Measurements from ENCODE around the gene ZNF100. TPM values are rescaled to one million over a fixed set of nuclear protein-coding genes. Genes with fewer than 3 reads are reported as not detected.
"Not testable (repeated sequence)": the region's sequence is repeated elsewhere in the genome, so short reads cannot be mapped to it uniquely, and the experiment has no call there.

Gene ZNF100
- total RNA-seq, 1 donor from 2014 or later, result 20.6 TPM

- intact Hi-C loops (cut with micrococcal nuclease), result no loop called here
- H3K36me3 Mint-ChIP-seq (ENCODE audit: low read depth), result peaks cover 76% of the 10 kb centered on the region
- H3K4me3 Mint-ChIP-seq, result no peak overlapping the region
Measured at GRCh38 chr19:21750586-21751128, 16.7 kb downstream of the ZNF100 start.

GRCh38 chr19:21749090-21749489 lies 18.3 kb downstream of the ZNF100 start:
- Mint-ChIP-seq H3K4me3 (no peak overlapping the region), H3K9me3 (peaks cover 58% of the 10 kb centered on the region), H3K4me1 (ENCODE audit: low read depth) (no peaks in the 10 kb centered on the region), H3K27ac (no peak overlapping the region), H3K36me3 (ENCODE audit: low read depth) (peaks cover 69% of the 10 kb centered on the region), H3K27me3 (ENCODE audit: insufficient read depth) (no peaks in the 10 kb centered on the region)
- intact Hi-C loops (cut with micrococcal nuclease), result no loop called here
- no peak for DNase-seq (ENCODE audit: low spot score)

More at GRCh38 chr19:21750586-21751128, 16.7 kb downstream of the ZNF100 start:
- DNase-seq (ENCODE audit: low spot score), result no peak
- no peaks in the 10 kb centered on the region for H3K27me3 Mint-ChIP-seq (ENCODE audit: insufficient read depth)
- H3K27ac Mint-ChIP-seq, result no peak overlapping the region
- H3K9me3 Mint-ChIP-seq, result peaks cover 70% of the 10 kb centered on the region
- H3K4me1 Mint-ChIP-seq (ENCODE audit: low read depth), result no peaks in the 10 kb centered on the region

GRCh38 chr19:21748088-21748487 lies 19.3 kb downstream of the ZNF100 start:
- peaks cover 68% of the 10 kb centered on the region for H3K36me3 Mint-ChIP-seq (ENCODE audit: low read depth)
- H3K4me3 Mint-ChIP-seq, result no peak overlapping the region
- H3K27me3 Mint-ChIP-seq (ENCODE audit: insufficient read depth), result no peaks in the 10 kb centered on the region
- H3K4me1 Mint-ChIP-seq (ENCODE audit: low read depth), result no peaks in the 10 kb centered on the region
- no peak for DNase-seq (ENCODE audit: low spot score)
- intact Hi-C loops (cut with micrococcal nuclease), result no loop called here
- H3K27ac Mint-ChIP-seq, result no peak overlapping the region
- peaks cover 50% of the 10 kb centered on the region for H3K9me3 Mint-ChIP-seq

DNA sequence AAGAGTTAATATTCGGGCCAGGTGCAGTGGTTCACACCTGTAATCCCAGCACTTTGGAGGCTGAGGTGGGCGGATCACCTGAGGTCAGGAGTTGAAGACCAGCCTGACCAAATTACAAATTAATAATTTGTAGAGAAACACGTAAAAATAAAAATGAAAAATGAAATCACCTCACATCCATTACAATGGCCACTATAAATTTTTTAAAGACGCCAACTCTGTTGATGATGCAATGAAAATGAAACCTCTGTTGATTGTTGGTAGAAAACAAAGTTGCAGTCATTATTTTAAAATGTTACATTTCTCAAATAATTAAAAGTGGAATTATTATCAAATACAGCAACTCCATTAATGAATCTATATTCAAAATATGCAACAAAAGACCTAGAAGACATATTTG lies 26.8 kb downstream of the ZNF100 start:
- Mint-ChIP-seq H3K4me1 (ENCODE audit: low read depth) (no peaks in the 10 kb centered on the region), H3K9me3 (peaks cover 37% of the 10 kb centered on the region)

DNA sequence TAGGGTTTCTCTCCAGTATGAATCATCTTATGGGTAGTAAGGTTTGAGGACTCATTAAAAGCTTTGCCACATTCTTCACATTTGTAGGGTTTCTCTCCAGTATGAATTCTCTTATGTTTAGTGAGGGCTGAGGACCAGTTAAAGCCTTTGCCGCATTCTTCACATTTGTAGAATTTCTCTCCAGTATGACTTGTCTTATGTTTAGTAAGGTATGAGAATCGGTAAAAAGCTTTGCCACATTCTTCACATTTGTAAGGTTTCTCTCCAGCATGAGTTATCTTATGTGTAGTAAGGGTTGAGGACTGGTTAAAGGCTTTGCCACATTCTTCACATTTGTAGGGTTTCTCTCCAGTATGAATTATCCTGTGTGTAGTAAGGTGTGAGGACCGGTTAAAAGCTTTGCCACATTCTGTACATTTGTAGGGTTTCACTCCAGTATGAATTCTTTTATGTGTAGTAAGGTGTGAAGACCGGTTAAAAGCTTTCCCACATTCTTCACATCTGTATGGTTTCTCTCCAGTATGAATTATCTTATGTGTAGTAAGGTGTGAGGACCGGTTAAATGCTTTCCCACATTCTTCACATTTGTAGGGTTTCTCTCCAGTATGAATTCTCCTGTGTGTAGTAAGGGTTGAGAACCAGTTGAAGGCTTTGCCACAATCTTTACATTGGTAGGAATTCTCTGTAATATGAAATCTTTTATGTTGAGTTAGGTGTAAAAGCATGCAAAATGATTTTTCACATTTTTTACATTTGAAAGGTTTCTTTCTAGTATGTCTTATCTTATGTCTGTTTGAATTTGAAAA lies 40.2 kb downstream of the ZNF100 start:
- DNase-seq (ENCODE audit: low spot score); H3K4me1 Mint-ChIP-seq (ENCODE audit: low read depth); intact Hi-C loops (cut with micrococcal nuclease); H3K27ac Mint-ChIP-seq; H3K27me3 Mint-ChIP-seq (ENCODE audit: insufficient read depth); H3K4me3 Mint-ChIP-seq: not testable (repeated sequence)
- peaks cover 44% of the 10 kb centered on the region for H3K9me3 Mint-ChIP-seq
- H3K36me3 Mint-ChIP-seq (ENCODE audit: low read depth), result peaks cover 40% of the 10 kb centered on the region

More for the DNA sequence above, 26.8 kb downstream of the ZNF100 start:
- DNase-seq (ENCODE audit: low spot score), result no peak
- no peak overlapping the region for H3K27ac Mint-ChIP-seq
- intact Hi-C loops (cut with micrococcal nuclease), result no loop called here
- H3K4me3 Mint-ChIP-seq, result no peak overlapping the region
- H3K27me3 Mint-ChIP-seq (ENCODE audit: insufficient read depth), result no peaks in the 10 kb centered on the region
- H3K36me3 Mint-ChIP-seq (ENCODE audit: low read depth), result peaks cover 61% of the 10 kb centered on the region

DNA sequence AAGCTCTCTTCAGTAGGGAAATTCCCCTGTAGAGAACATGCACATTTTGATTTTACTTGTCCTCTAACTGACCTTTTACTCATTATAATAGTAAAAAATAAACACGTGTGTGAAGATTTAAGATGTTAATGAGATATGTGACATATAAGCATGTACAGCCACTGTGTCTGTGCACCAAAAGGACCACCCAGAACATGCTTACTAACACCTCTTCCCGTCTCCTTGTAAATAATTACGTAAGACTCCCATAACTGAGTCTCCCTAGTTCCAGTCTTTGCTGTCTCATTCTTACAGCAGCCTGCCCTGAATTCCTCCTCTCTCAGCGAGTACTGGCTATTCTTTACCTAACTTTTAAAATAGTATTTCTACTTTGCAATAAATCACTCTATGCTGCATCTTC lies 53.6 kb downstream of the ZNF100 start:
- Mint-ChIP-seq H3K9me3 (peaks cover 26% of the 10 kb centered on the region), H3K36me3 (ENCODE audit: low read depth) (no peaks in the 10 kb centered on the region), H3K27ac (no peak overlapping the region), H3K27me3 (ENCODE audit: insufficient read depth) (no peaks in the 10 kb centered on the region), H3K4me1 (ENCODE audit: low read depth) (no peaks in the 10 kb centered on the region), H3K4me3 (no peak overlapping the region)
- intact Hi-C loops (cut with micrococcal nuclease), result no loop called here
- no peak for DNase-seq (ENCODE audit: low spot score)

DNA sequence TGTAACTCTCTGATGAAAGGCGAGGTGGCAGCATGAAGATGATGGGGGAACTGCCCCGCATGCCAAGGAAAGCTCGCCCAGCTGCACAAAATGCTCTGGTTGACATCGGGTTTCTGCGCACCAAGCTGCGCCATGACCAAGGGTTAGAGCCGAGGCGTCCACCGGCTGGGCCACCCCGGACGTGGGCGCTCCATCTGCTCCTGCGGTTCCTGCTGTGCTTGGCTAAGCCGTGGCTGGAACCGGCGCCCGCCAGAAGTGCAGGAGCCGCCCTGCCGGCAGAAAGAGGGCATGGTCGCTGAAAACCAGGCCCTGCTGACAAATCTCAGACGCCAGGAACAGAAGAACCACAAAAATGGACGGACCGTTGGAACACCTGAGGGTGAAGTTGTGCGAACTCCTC lies 57.9 kb downstream of the ZNF100 start:
- DNase-seq (ENCODE audit: low spot score), result no peak
- peaks cover 39% of the 10 kb centered on the region for H3K9me3 Mint-ChIP-seq
- no peak overlapping the region for H3K4me3 Mint-ChIP-seq
- intact Hi-C loops (cut with micrococcal nuclease), result no loop called here
- H3K4me1 Mint-ChIP-seq (ENCODE audit: low read depth), result no peaks in the 10 kb centered on the region
- no peak overlapping the region for H3K27ac Mint-ChIP-seq
- H3K36me3 Mint-ChIP-seq (ENCODE audit: low read depth), result no peaks in the 10 kb centered on the region
- H3K27me3 Mint-ChIP-seq (ENCODE audit: insufficient read depth), result no peaks in the 10 kb centered on the region

DNA sequence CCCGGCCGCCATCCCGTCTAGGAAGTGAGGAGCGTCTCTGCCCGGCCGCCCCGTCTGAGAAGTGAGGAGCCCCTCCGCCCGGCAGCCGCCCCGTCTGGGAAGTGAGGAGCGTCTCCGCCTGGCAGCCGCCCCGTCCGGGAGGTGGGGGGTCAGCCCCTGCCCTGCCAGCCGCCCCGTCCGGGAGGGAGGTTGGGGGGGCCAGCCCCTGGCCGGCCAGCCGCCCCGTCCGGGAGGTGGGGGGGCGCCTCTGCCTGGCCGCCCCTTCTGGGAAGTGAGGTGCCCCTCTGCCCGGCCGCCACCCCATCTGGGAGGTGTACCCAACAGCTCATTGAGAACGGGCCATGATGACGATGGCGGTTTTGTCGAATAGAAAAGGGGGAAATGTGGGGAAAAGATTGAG lies 59.5 kb downstream of the ZNF100 start:
- H3K27ac Mint-ChIP-seq; DNase-seq (ENCODE audit: low spot score); H3K4me1 Mint-ChIP-seq (ENCODE audit: low read depth); intact Hi-C loops (cut with micrococcal nuclease); H3K27me3 Mint-ChIP-seq (ENCODE audit: insufficient read depth); H3K4me3 Mint-ChIP-seq; H3K36me3 Mint-ChIP-seq (ENCODE audit: low read depth): not testable (repeated sequence)
- H3K9me3 Mint-ChIP-seq, result peaks cover 33% of the 10 kb centered on the region

DNA sequence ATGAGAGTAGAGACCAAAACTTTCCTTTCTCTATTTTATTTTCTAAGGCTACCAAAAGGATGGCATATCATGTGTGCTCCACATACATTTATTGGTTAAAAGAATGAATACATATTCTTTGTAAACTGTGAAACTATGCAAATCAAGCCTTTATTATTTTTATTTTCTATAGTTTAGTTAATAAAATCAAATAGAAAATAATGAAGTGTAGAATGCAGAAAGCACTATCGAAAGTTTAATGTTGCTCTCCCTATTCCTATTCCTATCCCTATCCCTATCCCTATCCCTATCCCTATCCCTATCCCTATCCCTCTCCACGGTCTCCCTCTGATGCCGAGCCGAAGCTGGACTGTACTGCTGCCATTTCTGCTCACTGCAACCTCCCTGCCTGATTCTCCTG lies 60.3 kb downstream of the ZNF100 start:
- no peak overlapping the region for H3K4me3 Mint-ChIP-seq
- intact Hi-C loops (cut with micrococcal nuclease), result no loop called here
- no peaks in the 10 kb centered on the region for H3K4me1 Mint-ChIP-seq (ENCODE audit: low read depth)
- H3K9me3 Mint-ChIP-seq, result peaks cover 27% of the 10 kb centered on the region
- no peak for DNase-seq (ENCODE audit: low spot score)
- H3K27me3 Mint-ChIP-seq (ENCODE audit: insufficient read depth), result no peaks in the 10 kb centered on the region
- no peak overlapping the region for H3K27ac Mint-ChIP-seq
- H3K36me3 Mint-ChIP-seq (ENCODE audit: low read depth), result no peaks in the 10 kb centered on the region

DNA sequence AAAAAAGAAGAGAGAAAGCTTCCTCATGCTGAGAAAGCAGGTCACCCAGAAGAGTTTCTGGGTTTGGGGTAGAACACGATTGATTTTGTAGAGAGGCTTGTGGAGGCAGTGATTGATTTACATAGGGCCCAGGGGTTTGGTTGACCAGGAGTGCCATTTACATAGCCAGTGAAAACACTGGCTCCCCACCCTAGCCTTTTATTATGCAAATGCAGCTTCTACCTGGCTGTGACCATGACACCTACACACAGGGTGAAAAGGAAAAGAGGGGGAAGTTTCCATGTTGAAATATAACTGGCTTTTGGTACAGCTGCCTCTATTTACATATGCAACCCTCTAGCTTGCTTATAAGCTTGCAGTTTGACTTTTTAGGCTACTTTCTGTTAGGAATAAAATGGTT lies 62.0 kb downstream of the ZNF100 start:
- H3K27ac Mint-ChIP-seq, result no peak overlapping the region
- no peaks in the 10 kb centered on the region for H3K27me3 Mint-ChIP-seq (ENCODE audit: insufficient read depth)

GRCh38 chr19:21704320-21704719 lies 63.1 kb downstream of the ZNF100 start:
- no peak overlapping the region for H3K4me3 Mint-ChIP-seq
- intact Hi-C loops (cut with micrococcal nuclease), result no loop called here
- H3K4me1 Mint-ChIP-seq (ENCODE audit: low read depth), result no peaks in the 10 kb centered on the region
- DNase-seq (ENCODE audit: low spot score), result no peak
- H3K27ac Mint-ChIP-seq, result no peak overlapping the region
- no peaks in the 10 kb centered on the region for H3K27me3 Mint-ChIP-seq (ENCODE audit: insufficient read depth)
- H3K36me3 Mint-ChIP-seq (ENCODE audit: low read depth), result no peaks in the 10 kb centered on the region
- peaks cover 20% of the 10 kb centered on the region for H3K9me3 Mint-ChIP-seq

More for the DNA sequence above, 62.0 kb downstream of the ZNF100 start:
- Mint-ChIP-seq H3K4me3 (no peak overlapping the region), H3K36me3 (ENCODE audit: low read depth) (no peaks in the 10 kb centered on the region), H3K4me1 (ENCODE audit: low read depth) (no peaks in the 10 kb centered on the region), H3K9me3 (peaks cover 24% of the 10 kb centered on the region)
- intact Hi-C loops (cut with micrococcal nuclease), result no loop called here
- DNase-seq (ENCODE audit: low spot score), result no peak

GRCh38 chr19:21699197-21699596 lies 68.2 kb downstream of the ZNF100 start:
- H3K4me1 Mint-ChIP-seq (ENCODE audit: low read depth), result no peaks in the 10 kb centered on the region
- intact Hi-C loops (cut with micrococcal nuclease), result loop anchor here (2.0 kb wide), 1 partner anchor 496 kb away; no protein-coding TSS in a partner anchor
- no peak overlapping the region for H3K27ac Mint-ChIP-seq
- H3K4me3 Mint-ChIP-seq, result no peak overlapping the region
- no peaks in the 10 kb centered on the region for H3K36me3 Mint-ChIP-seq (ENCODE audit: low read depth)
- no peaks in the 10 kb centered on the region for H3K27me3 Mint-ChIP-seq (ENCODE audit: insufficient read depth)
- no peak for DNase-seq (ENCODE audit: low spot score)
- no peaks in the 10 kb centered on the region for H3K9me3 Mint-ChIP-seq

- Mint-ChIP-seq H3K27ac (no peak overlapping the region), H3K4me1 (ENCODE audit: low read depth) (no peaks in the 10 kb centered on the region), H3K4me3 (no peak overlapping the region), H3K36me3 (ENCODE audit: low read depth) (no peaks in the 10 kb centered on the region), H3K27me3 (ENCODE audit: insufficient read depth) (no peaks in the 10 kb centered on the region), H3K9me3 (peaks cover 4% of the 10 kb centered on the region)
- intact Hi-C loops (cut with micrococcal nuclease), result loop anchor here (2.0 kb wide), 1 partner anchor 495 kb away; no protein-coding TSS in a partner anchor
- DNase-seq (ENCODE audit: low spot score), result no peak
Measured at GRCh38 chr19:21698215-21698614, 69.2 kb downstream of the ZNF100 start.

All from activated T-helper 1 cell treated with anti-CD3 and anti-CD28 coated beads, Interleukin-12 subunit alpha, Interleukin-12 subunit beta, Interleukin-2, Interleukin-4 antibody, amounts not matched to agents 30 ng/mL and 10 ng/mL and 1 ng/mL, durations not matched to agents 14 hours and 24 hours and 36 hours (primary cell).